Activated CD8-positive, alpha-beta memory T cell treated with anti-CD3 and anti-CD28 coated beads, Interleukin-2, amount 50 U/mL, for 1 hour (primary cell): Measurements from ENCODE around the gene MESD.
"Not testable (repeated sequence)": the region's sequence is repeated elsewhere in the genome, so short reads cannot be mapped to it uniquely, and the experiment has no call there.

Experiments
- DNase-seq: peaks from one replicate; pipeline ENCODE4 v3.0.0-alpha.2; 2020; ENCODE audit errors: extremely low read depth

The MESD gene

DNA sequence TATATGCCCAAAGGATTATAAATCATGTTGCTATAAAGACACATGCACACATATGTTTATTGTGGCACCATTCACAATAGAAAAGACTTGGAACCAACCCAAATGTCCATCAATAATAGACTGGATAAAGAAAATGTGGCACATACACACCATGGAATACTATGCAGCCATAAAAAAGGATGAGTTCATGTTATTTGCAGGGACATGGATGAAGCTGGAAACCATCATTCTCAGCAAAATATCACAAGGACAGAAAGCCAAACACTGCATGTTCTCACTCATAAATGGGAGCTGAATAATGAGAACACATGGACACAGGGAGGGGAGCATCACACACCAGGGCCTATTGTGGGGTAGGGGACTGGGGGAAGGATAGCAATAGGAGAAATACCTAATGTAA is 24.2 kb downstream of the MESD start:
- not testable (repeated sequence) for DNase-seq

- no peak for DNase-seq
Measured at GRCh38 chr15:80958818-80959495, 30.7 kb downstream of the MESD start.

GRCh38 chr15:80957976-80958375 is 31.6 kb downstream of the MESD start:
- no peak for DNase-seq

GRCh38 chr15:80957556-80957955 is 32.1 kb downstream of the MESD start:
- no peak for DNase-seq

DNA sequence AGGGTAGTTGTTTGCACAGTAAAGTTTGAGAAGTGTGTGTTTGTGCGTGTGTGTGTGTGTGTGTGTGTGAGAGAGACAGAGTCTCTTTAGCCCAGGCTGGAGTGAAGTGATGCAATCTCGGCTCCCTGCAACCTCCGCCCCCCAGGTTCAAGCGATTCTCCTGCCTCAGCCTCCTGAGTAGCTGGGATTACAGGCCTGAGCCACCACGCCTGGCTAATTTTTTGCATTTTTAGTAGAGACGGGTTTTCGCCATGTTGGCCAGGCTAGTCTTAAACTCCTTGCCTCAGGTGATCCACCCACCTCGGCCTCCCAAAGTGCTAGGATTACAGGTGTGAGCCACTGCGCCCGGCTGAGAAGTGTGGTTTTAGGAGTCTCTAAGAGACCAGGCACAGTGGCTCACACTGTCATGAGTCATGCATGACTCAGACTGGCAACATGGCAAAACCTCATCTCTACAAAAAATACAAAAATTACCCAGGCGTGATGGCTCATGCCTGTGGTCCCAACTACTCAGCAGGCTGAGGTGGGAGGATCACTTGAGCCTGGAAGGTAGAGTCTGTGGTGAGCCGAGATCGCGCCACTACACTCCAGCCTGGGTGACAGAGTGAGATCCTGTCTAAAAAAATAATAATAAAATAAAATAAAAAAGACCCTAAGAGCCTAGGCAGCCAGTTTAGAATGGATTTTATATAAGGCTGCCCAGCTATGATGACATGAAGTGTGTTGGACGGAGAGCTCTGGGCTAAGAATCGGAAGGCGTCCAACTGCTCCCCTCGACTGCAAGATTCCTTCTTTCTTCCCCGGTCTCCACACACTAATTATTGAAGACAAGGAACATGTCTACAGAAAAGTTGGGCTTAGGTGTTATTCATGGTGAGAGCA is 33.8 kb downstream of the MESD start:
- DNase-seq, result not testable (repeated sequence)

DNA sequence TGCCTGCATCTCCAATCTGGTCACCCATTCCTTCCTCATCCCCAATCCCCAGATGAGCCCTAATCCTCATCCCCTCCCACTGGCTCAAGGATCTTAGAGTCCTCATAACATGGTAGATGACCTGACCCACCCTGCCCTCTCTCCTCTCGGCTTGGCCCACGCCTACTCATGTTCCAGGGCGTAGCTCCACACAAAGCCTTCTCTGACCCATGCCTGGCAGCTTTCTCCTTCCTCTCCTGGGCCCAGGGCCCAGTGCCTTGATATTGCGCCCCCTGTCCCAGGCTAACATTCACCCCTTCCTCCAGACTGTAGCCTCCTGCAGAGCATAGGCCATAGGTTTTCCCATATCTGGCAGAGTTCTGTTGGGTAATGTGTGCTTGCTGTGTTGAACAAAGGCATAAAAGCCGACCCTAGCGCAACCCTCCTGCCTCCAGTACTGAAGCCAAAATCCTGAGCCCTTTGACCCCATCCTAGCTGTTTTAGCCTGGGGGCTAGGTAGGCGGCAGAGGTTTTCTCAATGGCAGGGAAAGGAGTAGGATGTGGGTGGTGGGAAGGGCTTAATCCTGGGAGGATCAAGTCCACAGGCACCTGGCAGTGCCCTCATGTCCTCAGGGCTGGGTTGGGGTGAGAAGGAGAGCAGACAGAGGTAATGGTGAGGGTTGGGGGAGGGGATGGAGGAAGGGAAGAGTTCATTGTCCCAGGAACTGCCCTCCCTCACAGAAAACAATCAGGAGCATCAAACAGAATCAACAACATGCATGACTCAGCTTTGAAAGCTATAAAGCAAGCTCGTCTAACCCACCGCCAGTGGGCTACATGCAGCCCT is 35.5 kb downstream of the MESD start:
- DNase-seq, result no peak

DNA sequence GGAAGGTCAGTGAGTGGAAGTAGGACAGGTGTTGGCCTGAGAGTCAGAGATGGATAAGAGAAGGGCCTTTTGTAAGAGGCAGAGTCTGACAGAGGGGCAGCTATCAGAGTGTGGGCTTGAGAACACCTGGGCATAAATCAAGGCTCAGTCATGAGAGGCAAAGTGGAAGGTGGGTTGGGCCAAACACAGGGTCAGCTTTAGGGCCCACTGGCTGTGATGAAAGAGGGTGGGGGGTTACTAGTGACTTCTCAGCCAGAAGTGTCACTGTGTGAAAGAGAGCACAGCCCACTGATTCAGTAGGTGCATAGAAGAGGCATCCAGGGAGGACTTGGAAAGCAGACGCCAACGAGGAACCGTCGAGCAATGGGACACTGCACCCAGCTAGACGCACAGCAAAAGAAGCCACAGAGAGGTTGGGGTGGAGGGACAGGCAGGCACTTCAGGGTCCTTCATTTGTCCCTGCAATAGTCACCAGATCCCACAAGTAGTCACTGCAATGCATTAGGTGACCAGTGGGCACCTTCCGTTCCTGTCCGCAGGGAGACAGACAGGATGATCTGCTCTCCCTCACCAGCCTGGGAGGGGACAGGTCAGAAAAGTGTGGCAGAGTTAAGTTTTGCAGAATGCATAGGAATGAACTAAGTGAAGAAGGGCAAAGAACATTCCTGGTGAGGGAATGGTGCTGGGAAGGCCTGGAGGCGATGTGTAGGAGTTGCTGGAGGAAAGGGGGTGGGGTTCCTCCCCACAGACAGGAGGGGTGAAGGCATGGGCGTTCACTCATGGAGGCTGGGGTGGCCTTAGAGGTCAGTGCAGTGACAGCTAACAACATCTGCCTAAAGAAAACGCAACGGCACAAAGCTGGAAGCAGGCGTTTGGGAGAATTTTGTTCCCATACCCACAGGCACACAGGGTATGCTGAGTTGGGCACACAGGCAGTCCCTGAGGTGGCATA is 36.3 kb downstream of the MESD start:
- DNase-seq, result no peak

GRCh38 chr15:80951941-80952340 is 37.7 kb downstream of the MESD start:
- DNase-seq, result no peak

DNA sequence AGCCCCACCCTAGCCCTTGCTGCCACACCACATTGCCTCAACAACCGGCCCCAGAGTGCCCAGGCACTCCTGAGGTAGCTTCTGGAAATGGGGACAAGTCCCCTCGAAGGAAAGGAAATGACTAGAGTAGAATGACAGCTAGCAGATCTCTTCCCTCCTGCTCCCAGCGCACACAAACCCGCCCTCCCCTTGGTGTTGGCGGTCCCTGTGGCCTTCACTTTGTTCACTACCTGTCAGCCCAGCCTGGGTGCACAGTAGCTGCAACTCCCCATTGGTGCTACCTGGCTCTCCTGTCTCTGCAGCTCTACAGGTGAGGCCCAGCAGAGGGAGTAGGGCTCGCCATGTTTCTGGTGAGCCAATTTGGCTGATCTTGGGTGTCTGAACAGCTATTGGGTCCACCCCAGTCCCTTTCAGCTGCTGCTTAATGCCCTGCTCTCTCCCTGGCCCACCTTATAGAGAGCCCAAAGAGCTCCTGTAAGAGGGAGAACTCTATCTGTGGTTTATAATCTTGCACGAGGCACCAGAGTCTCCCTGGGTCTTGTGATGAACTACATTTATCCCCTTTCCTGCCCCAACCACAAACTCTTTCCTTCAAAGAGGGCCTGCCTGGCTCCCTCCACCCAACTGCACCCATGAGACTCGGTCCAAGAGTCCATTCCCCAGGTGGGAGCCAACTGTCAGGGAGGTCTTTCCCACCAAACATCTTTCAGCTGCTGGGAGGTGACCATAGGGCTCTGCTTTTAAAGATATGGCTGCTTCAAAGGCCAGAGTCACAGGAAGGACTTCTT is 39.1 kb downstream of the MESD start:
- no peak for DNase-seq

- DNase-seq, result no peak
Measured at GRCh38 chr15:80949756-80950155, 39.9 kb downstream of the MESD start.

DNA sequence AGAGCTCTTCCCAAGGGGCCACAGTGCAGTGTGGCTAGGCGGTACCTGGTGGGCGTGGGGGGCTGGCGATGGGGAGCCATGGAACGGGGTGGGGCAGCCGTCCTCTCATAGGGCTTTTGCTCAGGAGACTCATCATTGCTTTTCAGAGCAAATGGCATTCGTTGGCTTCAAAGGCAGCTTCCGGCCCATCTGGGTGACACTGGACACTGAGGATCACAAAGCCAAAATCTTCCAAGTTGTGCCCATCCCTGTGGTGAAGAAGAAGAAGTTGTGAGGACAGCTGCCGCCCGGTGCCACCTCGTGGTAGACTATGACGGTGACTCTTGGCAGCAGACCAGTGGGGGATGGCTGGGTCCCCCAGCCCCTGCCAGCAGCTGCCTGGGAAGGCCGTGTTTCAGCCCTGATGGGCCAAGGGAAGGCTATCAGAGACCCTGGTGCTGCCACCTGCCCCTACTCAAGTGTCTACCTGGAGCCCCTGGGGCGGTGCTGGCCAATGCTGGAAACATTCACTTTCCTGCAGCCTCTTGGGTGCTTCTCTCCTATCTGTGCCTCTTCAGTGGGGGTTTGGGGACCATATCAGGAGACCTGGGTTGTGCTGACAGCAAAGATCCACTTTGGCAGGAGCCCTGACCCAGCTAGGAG is 40.8 kb downstream of the MESD start:
- DNase-seq, result no peak

- DNase-seq, result no peak
Measured at GRCh38 chr15:80946576-80946975, 43.0 kb downstream of the MESD start.

DNA sequence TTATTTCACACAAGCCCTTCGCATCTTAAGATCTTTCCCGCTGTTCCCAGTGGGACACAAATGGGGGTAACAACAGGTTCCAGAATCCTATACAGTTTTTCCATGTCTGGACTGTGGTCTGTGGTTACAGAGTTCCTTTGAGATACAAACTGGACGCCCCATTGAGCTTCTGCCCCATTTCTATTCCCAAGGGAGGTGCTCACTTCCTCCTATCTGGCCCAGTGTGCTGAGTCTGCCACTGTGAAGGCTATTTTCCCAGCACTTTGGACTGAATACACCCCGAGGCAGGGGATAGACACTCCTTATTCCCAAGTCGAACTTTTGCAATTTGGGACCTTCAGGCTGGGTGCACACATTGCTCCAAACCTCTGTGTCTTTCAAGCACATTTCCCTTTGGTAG is 44.0 kb downstream of the MESD start:
- DNase-seq, result no peak

DNA sequence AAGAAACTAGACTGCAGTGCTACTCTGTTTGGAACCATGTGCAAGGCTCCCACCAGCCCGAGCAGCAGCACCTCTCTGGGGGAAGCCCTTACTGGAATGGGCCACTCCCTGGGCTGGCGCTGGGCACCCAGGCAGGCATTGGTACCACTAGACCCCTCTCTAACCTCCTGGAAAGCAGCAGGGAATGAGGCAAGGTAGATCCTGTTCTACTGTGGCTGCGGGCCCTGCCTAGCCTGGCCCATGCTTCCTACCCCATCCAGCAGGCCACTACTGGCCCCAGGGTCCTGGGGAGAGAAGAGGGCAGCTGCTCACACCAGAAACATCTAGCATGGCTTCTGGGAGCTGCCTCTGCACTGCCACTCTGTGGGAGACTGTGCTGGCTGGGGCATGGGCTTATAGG is 44.8 kb downstream of the MESD start:
- DNase-seq, result no peak

- no peak for DNase-seq
Measured at GRCh38 chr15:80942746-80943565, 46.7 kb downstream of the MESD start.

DNA sequence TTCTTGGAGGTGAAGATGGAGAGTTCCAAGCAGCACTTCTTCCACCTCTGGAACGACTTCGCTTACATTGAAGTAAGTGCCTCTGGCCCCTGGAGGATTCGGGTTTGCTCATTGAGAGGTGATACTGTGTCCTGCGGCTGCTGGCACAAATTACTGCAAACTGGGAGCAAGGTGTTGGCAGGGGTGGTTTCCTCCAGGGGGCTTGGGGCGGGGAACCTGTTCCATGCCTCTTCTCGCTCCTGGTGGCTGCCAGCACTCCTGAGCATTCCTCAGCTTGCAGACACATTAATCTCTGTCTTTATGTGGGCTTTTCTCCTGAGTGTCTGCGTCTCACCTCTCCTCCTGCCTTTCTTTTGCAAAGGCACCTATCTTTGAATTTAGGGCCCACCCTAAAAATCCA is 47.4 kb downstream of the MESD start:
- DNase-seq, result no peak

DNA sequence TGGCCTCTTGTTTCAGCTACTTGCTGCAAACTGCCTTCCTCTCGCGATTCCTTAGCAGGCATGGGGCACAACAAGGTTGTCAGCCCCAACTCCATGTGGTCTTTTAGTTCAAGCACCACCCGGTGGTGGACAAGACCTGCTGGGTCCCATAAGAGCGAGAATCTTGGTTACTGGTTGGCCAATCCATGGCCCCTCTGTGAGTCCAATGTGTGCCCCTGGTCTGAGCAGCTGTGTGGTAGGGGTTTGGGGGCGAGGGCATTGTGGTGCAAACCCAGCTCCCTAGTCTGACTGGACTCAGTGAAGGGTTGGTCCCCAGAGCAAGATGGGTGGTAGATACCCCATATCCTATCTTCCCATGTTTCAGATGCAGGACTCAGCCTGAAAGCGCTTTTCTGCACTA is 48.8 kb downstream of the MESD start:
- DNase-seq, result no peak

GRCh38 chr15:80940331-80940730 is 49.3 kb downstream of the MESD start:
- no peak for DNase-seq

DNA sequence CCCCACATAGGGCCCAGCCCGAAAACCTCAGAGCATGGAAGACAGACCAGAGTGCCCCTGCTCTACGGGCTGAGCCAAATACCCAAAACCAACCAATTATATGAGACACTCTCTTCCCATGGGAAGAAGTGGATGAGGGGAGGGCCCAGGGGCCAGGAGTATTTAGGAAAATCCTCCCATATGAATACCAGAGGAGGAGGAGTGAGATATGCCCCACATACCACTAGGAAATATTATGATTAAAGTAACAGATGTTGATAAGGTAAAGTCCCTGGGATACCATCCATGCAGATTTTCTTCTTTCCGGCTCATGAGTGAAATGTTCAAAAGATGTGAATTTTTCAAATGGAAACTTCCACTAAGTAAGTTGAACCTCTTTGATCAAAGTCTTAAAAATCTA is 50.4 kb downstream of the MESD start:
- no peak for DNase-seq
